ENCODE measurements around the gene ACAT2.
"Not testable (repeated sequence)": the region's sequence is repeated elsewhere in the genome, so short reads cannot be mapped to it uniquely, and the experiment has no call there.

ACAT2 gene

GRCh38 chr6:159761873-159762680 lies at the start of gene ACAT2:
Gene ACAT2 (plus strand): TSS chr6:159762045. CDS start chr6:159762088, 43 bp downstream.
- DNase-seq = peak; percentile 89

DNA sequence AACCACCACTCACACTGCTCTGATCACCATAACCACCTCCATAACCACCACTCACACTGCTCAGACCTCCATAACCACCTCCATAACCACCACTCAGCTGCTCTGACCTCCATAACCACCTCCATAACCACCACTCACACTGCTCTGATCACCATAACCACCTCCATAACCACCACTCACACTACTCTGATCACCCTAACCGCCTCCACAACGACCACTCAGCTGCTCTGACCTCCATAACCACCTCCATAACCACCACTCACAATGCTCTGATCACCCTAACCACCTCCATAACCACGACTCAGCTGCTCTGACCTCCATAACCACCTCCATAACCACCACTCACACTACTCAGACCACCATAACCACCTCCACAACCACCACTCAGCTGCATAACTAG lies 49.5 kb upstream of the ACAT2 start:
- DNase-seq = not testable (repeated sequence)

GRCh38 chr6:159713984-159714383 lies 47.9 kb upstream of the ACAT2 start:
- no peak for DNase-seq

GRCh38 chr6:159714404-159714803 lies 47.4 kb upstream of the ACAT2 start:
- no peak for DNase-seq

DNA sequence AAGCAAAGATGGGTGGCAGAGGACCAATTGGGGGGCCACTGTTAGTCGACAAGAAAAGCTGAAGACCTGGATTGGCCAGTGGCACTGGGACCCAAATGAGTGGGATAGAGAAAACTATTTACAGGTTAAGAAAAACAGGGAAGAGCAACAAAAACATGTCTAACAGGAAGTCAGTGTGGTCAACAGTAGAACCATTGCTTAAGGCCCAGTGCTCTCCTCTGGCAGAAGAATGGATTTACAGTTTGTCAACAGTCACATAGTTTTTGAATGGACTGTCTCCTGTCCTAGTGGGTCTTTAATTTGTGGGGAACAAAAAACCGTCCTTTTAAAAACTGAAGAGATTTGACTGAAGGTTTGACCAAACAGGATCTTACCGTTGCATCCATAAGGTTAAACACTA lies 46.7 kb upstream of the ACAT2 start:
- no peak for DNase-seq

- no peak for DNase-seq
Observed at GRCh38 chr6:159715605-159716004, 46.2 kb upstream of the ACAT2 start.

- no peak for DNase-seq
Observed at GRCh38 chr6:159716247-159717096, 45.4 kb upstream of the ACAT2 start.

DNA sequence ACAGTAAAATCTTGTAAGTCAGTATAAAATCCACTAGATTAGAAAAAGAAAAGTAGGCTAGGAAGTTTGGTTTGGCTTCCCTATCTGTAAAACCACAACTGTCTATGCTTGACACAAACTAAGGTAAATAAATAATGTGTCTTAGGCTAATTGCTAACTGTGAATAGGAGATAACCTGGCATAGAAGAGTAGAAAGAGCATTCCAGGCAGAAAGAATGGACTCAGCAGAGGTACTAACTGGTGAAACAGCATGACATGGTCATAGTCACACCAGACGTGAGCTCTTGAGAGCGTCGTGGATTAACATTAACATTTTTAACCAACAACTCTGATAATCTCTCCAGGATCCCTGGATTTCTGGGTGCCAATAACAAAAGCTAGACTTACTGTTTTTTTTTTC lies 43.2 kb upstream of the ACAT2 start:
- no peak for DNase-seq

- no peak for DNase-seq
Observed at GRCh38 chr6:159719287-159719686, 42.6 kb upstream of the ACAT2 start.

- DNase-seq = no peak
Observed at GRCh38 chr6:159720708-159721107, 41.1 kb upstream of the ACAT2 start.

- not testable (repeated sequence) for DNase-seq
Observed at GRCh38 chr6:159721981-159722380, 39.9 kb upstream of the ACAT2 start.

- DNase-seq = no peak
Observed at GRCh38 chr6:159722655-159723054, 39.2 kb upstream of the ACAT2 start.

- no peak for DNase-seq
Observed at GRCh38 chr6:159723259-159723658, 38.6 kb upstream of the ACAT2 start.

GRCh38 chr6:159724778-159725177 lies 37.1 kb upstream of the ACAT2 start:
- DNase-seq = no peak

DNA sequence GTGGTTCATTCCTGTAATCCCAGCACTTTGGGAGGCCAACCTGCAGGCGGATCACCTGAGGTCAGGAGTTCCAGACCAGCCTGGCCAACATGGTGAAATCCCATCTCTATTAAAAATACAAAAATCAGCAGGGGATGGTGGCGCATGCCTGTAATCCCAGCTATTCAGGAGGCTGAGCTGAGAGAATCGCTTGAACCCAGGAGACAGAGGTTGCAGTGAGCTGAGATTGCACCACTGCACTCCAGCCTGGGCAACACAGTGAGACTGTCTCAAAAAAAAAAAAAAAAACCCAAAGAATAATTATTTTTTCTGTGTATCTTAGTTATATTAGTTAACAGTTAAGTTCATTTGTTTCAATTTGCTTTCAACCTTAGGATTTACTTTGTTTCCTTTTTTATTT lies 36.6 kb upstream of the ACAT2 start:
- DNase-seq = not testable (repeated sequence)

DNA sequence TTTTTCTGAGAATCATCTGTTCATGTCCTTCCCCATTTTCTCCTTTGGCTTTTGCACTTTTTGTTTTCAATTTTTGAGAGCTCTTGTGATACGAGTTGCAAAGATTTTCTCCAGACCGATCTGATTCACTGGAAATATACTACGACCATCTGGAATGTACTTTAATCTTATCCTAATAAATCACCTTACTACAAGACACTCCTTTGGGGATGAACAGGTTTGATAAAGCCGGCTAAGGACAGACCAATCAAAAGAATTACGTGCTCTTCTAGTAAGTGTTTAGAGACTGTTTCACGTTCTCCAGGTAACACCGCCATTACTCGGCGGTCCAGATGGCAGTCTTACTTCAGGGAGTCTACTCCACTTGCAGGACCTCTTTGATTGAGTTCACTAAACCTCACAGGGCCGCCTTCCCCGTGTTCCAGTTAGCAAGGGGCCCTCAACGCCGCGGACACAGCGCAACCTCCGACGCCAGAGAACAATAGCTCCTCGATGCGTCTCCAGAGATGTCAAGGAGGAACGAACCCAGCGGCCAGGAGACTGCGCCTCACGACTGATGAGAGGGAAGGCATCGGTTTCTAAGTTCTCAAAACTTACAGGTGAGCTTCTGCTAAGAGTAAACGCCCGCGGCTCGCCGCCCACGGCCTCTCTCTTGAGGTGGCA lies 35.5 kb upstream of the ACAT2 start:
- DNase-seq = no peak

- peak; percentile 96 for DNase-seq
Observed at GRCh38 chr6:159726918-159727716, 34.7 kb upstream of the ACAT2 start, which contains the start of gene WTAP. Gene WTAP (plus strand): TSS chr6:159727506. CDS start chr6:159736266, 8,760 bp downstream.

GRCh38 chr6:159727717-159728445 lies 34.0 kb upstream of the ACAT2 start:
- DNase-seq = no peak

DNA sequence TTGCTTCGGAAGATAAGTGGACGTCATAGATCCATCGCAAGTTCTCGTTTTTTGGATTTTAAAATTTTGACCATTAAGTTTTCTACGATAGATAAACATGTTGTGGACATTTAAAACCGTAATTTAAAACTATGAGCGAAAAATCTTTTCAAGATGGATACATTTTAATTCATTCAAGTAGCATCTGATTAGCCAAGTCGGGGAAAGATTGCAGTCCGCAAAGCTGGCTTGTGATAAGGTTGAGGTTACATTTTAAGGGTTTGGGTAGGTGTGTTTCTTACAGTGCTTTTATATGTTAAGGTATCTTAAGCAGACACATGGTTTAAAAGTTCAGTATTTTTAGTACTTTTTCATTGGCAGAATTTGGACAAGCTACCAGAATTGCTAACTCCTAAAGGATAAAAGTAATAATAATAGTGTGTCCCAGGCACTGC lies 33.3 kb upstream of the ACAT2 start:
- no peak for DNase-seq

DNA sequence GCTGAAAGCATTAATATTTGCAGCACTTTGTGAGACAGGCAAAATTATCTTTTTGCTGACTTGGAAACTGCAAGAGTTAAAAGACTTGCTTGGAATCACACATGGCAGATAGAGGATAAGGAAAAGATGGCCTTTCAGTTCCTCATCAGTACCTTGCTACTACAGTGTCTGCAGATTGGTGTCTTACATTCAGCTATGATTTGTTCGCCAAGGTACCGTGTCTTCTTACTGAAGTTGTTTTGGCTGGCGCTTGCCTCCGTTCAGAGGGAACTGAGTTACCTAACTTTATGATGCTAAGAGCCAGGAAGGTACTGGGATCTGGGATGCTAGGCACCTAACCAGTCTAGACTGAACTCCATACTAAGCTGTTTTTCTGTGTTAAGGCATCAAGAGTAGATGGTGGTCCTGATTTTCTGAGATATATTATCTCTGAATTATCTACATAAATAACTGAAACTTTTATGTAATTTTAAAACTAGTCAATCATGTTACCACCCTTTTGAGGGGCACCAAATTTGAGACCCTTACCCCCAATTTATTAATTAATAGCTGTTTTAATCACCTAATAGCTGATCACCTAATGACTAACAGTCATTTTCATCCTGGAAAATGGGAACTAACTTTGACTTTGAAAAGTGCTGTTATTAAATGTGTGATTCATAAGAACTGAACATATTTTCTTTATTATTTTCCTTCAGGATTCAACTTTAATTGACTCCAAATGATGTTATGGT lies 32.1 kb upstream of the ACAT2 start:
- DNase-seq = no peak

DNA sequence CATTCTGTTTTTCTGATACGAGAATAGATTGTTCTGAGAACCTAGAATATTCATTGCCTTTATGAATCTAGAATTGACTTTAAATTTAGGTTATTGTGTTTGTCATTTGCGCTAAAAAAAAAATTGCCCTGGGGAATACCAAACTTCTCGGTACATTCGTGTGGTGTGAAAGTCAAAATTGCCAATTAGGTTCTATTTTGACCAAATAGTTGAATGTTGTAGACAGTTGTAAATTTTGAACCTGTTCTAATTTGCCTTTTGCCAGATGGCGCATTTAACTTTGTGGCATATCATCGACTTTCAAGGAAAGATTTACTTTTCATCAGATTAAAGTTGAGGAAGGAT lies 31.5 kb upstream of the ACAT2 start:
- no peak for DNase-seq

All from activated T-cell treated with anti-CD3 and anti-CD28 coated beads, Interleukin-2, amount 50 U/mL, for 1 hour (primary cell).